ENCODE results near the gene RPP25.
"Not testable (repeated sequence)": the region's sequence is repeated elsewhere in the genome, so short reads cannot be mapped to it uniquely, and the experiment has no call there.

RPP25 gene

DNA sequence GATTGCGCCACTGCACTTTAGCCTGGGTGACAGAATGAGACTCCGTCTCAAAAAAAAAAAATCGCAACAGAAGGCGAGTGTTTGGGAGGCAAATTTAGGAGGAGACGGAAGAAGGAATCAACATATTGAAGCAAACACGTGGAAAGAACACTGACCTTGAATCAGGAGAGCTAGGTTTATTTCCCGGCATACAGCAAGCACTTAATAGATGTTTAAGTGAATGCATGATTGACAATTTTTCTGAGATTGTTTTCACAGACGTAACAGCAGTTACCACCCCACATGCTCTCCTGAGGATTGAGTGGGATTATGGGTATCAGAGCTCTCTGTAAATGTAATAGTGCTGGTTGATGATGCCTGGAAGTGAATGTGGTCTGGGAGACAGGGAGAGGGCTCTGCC lies 5.6 kb upstream of the RPP25 start:
- no peak for ATAC-seq

GRCh38 chr15:74961616-74962015 lies 5.0 kb upstream of the RPP25 start:
- ATAC-seq: no peak

DNA sequence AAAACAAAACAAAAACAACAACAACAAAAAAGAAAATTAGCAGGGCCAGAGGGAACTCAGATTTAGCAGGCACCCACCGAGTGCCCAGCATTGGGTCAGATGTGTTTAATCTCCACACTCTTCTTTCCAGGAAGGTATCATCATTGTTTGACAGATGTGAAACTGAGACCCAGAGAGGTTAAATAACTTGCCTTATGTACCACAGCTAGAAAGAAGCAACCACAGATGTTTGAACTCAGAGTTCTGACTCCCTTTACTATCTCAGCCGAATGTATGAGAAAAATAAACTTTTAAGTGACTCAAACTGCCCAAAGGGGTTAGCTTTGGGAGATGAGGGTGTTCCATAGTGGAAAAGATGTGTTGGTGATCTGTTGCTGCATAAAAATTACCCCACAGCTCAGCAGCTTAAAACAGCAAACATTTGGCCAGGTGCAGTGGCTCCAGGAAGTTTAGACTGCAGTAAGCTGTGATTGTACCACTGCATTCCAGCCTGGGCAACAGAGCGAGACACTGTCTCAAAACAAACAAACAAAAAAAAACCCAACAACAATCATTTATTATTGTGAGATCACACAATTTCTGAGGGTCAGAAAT lies 4.5 kb upstream of the RPP25 start:
- ATAC-seq: peak; percentile 25 to 42

GRCh38 chr15:74960286-74960685 lies 3.7 kb upstream of the RPP25 start:
- ATAC-seq: no peak

DNA sequence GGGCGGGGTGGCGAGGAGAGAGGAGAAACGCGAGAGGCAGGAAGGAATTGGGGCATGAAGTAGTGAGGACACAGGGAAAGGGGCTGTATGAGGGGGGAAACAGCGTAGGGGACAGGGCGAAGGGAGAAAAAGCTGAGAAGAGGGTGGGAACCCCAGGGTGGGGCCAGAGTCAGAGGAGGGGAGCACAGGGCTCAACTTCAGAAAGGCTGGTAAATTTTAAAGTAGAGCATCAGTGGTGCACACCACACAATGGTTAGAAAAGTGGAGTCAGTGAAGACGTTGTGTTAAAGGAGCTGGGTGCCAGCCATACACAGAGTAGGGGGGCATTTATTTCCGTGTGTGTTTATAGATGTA lies 3.0 kb upstream of the RPP25 start:
- ATAC-seq: no peak

- ATAC-seq: no peak
Measured at GRCh38 chr15:74958908-74959585, 2.5 kb upstream of the RPP25 start.

- ATAC-seq: no peak
Measured at GRCh38 chr15:74958320-74958907, 1.8 kb upstream of the RPP25 start.

DNA sequence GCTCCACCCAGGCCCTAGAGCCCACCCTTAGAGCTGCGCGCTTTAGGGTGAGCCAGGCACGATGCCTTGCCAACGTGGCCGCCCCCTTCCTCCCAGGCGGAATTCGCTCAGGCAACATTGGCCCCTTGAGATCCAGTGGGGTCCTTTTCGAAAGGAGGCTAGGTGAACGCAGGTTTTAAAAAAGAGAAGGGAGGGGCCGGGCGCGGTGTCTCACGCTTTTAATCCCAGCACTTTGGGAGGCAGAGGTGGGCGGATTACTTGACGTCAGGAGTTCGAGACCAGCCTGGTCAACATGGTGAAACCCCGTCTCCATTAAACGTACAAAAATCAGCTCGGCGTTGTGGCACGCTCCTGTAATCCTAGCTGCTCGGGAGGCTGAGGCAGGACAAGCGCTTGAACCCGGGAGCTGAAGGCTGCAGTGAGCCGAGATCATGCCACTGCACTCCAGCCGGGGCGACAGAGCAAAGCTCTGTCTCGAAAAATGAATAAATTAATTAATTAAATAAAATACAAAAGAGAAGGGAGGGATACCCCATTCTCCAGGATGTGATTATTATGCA lies 984 bp upstream of the RPP25 start:
- no peak for ATAC-seq

GRCh38 chr15:74955796-74956647 lies 550 bp downstream of the RPP25 start:
- peak; percentile 57 to 58 for ATAC-seq

- ATAC-seq: no peak
Measured at GRCh38 chr15:74955017-74955416, 1.6 kb downstream of the RPP25 start.

DNA sequence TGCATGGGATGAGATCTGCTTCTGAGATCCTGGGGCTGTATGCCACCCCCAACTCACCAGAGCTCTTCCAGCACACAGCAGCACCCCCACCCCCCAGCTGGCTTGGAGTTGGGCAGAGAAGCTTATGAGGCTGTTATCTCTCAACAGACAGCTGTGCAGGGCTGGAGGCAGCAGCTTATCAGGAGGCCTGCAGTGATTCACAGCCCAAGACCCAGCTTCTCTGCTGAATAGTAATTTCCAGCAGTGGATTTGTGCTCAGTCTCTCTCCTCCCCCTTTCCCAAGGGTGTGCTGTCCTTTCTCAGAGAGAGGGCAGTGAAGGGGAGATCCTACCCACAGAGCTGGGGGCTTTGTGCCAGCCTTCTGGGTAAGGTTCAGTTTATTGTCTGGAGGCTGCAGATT lies 2.1 kb downstream of the RPP25 start:
- ATAC-seq: no peak

DNA sequence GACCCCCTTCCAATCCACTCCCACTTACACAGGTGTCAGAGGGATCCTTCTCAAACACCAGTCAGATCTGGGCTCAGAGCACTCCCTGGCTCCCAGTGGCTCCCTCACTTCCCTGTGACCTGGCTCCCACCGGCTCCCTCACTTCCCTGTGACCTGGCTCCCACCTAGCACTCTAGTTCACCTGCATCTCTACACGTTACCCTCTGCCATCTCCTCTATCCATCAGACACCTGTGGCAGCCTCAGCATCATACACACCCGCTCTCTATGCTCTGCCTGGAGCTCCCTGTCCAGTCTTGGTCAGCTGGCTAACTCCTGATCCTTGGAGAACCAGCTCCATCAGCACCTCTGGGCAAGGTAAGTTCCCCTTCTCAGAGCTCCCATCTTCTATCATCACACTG lies 5.6 kb downstream of the RPP25 start:
- no peak for ATAC-seq

- ATAC-seq: peak; percentile 67 to 76
Measured at GRCh38 chr15:74950078-74950908, 6.3 kb downstream of the RPP25 start.

GRCh38 chr15:74937590-74938371 lies 18.8 kb downstream of the RPP25 start, which contains the start of gene COX5A:
Gene COX5A (minus strand): TSS chr15:74938073. CDS start chr15:74938014, 59 bp downstream.
- ATAC-seq: peak; percentile 94 to 96

GRCh38 chr15:74937272-74937589 lies 19.3 kb downstream of the RPP25 start:
- ATAC-seq: peak in 1 of 2 donors; percentile 2

DNA sequence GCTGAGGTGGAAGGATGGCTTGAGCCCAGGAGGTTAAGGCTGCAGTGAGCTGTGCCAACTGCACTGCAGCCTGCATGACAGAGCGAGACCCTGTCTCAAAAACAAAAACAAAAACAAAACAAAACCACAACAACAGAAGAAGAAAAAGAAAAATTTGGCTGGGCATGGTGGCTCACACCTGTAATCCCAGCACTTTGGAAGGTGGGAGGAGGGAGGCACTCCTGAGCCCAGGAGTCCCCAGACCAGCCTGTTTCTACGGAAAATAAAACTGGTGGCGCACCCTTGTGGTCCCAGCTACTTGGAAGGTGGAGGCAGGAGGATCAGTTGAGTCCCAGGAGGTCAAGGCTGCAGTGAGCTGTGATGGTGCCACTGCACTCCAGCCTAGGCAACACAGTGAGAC lies 21.4 kb downstream of the RPP25 start:
- not testable (repeated sequence) for ATAC-seq

DNA sequence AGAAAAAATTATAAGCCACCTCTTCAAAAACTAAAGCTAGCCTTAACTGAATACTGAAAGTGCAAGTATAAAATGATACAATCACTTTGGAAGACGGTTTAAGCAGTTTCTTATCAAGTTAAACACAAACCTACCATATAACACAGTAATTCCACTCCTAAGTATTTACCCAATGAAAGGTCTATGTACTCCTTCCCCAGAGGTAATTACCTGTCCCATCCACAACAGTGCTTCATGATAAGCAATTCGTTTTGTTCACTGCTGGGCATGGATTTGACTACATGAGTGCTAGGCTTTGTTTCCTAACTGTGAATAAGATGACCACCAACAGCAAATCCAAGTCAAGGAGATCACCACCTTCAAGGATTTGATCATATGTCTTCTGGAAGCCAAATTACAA lies 23.0 kb downstream of the RPP25 start:
- no peak for ATAC-seq

- ATAC-seq: no peak
Measured at GRCh38 chr15:74928771-74929198, 27.8 kb downstream of the RPP25 start.

GRCh38 chr15:74924525-74924924 lies 32.0 kb downstream of the RPP25 start:
- ATAC-seq: no peak

- no peak for ATAC-seq
Measured at GRCh38 chr15:74920456-74920855, 36.1 kb downstream of the RPP25 start.

GRCh38 chr15:74917676-74918075 lies 38.9 kb downstream of the RPP25 start:
- ATAC-seq: no peak
